ENCODE data around the gene RBM45. TPM values are rescaled to one million over a fixed set of nuclear protein-coding genes. Genes with fewer than 3 reads are reported as not detected.

Gene RBM45
- total RNA-seq, 4 donors from 2014 or later = 7.0 to 14.1 (median 9.7) TPM

DNA sequence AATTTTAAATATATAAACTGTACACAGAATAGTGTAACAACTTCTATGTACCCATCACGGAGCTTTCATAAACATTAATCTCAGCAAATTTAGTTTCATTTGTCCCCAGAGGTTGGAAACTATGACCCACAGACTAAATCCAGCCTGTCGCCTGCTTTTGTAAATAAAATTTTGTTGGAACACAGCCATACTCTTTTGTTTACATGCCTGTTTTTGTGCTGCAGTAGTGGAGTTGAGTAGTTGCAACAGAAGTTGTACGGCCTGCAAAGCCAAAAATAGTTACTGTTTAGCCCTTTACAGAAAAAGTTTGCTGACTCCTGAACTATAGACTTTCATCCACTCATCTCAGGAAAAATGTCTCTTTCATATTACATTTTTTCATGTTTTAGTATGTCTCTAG lies 39.8 kb downstream of the RBM45 start:
- TF ChIP-seq, protein P1, sequence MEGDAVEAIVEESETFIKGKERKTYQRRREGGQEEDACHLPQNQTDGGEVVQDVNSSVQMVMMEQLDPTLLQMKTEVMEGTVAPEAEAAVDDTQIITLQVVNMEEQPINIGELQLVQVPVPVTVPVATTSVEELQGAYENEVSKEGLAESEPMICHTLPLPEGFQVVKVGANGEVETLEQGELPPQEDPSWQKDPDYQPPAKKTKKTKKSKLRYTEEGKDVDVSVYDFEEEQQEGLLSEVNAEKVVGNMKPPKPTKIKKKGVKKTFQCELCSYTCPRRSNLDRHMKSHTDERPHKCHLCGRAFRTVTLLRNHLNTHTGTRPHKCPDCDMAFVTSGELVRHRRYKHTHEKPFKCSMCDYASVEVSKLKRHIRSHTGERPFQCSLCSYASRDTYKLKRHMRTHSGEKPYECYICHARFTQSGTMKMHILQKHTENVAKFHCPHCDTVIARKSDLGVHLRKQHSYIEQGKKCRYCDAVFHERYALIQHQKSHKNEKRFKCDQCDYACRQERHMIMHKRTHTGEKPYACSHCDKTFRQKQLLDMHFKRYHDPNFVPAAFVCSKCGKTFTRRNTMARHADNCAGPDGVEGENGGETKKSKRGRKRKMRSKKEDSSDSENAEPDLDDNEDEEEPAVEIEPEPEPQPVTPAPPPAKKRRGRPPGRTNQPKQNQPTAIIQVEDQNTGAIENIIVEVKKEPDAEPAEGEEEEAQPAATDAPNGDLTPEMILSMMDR (IDR thresholded peaks at IDR 0.05; ENCODE audit: low read depth) = no peak

DNA sequence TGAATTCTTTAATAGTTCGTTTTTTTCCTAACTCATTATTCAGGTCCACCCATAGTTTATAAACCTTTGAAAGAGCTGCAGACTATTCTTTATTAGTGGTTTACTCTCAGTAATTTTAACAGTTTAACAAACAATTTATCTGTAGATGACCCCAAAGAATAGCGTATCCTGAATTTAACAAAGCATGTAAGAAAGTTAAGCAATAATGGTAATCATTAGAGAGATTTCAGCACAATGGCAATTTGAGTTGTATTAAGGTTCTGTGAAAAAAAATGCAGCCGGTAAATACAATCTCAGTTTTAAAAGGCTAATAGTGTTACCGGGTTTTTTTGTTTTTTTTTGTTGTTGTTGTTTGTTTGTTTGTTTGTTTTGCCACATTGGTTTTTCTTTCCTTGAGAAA lies 40.3 kb downstream of the RBM45 start:
- TF ChIP-seq, protein P1 (IDR thresholded peaks at IDR 0.05; ENCODE audit: low read depth) = no peak

DNA sequence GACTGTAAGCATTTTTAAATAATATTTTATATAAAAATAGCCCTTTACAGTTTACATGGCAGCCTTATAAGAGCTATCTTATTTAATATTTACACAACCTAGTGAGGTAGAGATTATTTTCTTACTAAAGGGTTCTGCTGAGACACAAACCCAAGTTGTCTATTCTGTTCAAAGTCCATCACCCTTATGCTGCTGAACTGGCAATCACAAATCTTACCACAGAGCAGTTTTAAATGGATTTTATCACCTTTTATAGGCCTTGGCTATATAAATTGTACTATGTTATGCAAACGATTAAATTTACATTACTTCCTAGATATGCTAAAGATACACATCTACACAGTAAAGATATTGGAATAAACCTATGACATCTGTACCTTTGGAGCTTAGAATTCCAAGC lies 40.7 kb downstream of the RBM45 start:
- TF ChIP-seq, protein P1 (IDR thresholded peaks at IDR 0.05; ENCODE audit: low read depth) = no peak

DNA sequence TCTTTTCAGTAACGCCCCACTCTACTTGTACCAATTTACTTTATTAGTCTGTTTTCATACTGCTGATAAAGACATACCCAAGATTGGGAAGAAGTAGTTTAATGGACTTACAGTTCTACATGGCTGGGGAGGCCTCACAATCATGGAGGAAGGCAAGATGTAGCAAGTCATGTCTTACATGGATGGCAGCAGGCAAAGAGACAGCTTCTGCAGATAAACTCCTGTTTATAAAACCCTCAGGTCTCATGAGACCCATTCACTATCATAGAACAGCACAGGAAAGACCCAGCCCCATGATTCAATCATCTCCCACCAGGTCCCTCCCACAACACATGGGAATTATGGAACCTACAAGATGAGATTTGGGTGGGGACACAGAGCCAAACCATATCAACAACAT lies 43.3 kb downstream of the RBM45 start:
- TF ChIP-seq, protein P1 (IDR thresholded peaks at IDR 0.05; ENCODE audit: low read depth) = no peak

DNA sequence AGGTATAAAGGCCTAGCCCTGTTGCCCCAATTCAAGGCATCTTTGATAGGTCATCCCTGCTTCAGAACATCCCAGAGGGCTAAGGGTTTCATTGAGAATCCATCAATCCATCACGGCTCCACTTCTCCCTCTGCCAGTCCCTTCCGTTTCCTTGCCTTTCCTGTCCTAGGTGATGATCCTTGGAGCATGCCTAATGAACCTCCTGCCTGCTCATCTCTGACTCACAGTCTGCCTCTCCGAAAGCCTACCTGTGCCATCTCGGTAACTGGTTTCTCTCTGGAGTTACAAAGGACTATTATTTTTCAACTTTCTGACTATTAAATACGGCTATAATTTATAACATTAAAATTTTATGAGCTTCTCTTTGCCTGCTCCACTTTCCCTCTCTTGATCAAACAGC lies 45.3 kb downstream of the RBM45 start:
- TF ChIP-seq, protein P1 (IDR thresholded peaks at IDR 0.05; ENCODE audit: low read depth) = no peak

DNA sequence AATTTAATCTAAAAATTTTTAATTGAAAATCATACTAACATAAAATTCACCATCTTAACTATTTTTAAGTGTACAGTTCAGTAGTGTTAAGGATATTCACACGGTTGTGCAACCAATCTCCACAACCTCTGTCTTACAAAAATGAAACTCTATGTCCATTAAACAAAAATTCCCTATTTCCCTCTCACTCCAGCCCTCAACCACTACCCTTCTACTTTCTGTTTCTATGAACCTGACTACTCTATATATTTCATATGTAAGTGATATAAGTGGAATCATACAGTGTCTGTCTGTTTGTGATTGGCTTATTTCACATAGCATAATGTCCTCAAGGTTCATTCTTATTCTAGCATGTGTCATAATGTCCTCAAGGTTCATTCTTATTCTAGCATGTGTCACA lies 47.7 kb downstream of the RBM45 start:
- TF ChIP-seq, protein P1 (IDR thresholded peaks at IDR 0.05; ENCODE audit: low read depth) = no peak

DNA sequence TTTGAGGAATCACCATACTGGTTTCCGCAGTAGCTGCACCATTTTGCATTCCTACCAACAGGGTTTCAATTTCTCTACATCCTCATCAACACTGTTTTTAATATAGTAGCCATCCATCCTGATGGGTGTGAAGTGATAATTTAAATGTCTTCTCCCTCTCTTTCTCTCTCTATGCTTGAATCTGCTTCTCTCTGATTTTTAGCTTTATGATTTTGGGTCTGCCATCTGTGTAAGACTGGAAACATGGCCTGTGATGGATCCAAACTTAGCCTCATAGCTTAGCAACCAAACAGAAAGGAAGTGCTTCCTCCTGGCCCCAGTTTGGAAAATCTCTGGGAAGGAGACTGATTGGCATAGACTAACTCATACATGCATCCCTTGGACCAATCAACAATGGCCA lies 48.4 kb downstream of the RBM45 start:
- TF ChIP-seq, protein P1 (IDR thresholded peaks at IDR 0.05; ENCODE audit: low read depth) = no peak

All from subcutaneous adipose tissue (tissue), 4 donors.